Measurements from ENCODE around the gene RIPPLY3.

RIPPLY3 gene

DNA sequence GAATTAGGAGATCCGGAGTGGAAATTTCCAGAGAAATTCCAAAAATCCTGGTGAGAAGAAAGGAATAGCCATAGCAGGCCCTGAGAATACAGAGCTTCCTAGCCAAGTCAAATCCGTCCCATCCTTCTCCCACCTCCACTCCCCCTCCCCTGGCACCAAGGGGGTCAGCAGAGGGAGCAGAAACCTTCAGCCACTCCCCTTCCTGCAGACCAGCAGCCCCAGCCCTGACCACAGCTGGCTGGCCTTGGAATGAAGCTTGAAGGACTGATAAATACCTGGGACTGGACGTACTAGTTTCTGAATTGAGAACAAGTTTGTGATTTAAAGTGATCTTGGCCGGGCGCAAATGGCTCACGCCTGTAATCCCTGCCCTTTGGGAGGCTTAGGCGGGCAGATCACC lies 13.8 kb upstream of the RIPPLY3 start:
- TF ChIP-seq, protein P1, sequence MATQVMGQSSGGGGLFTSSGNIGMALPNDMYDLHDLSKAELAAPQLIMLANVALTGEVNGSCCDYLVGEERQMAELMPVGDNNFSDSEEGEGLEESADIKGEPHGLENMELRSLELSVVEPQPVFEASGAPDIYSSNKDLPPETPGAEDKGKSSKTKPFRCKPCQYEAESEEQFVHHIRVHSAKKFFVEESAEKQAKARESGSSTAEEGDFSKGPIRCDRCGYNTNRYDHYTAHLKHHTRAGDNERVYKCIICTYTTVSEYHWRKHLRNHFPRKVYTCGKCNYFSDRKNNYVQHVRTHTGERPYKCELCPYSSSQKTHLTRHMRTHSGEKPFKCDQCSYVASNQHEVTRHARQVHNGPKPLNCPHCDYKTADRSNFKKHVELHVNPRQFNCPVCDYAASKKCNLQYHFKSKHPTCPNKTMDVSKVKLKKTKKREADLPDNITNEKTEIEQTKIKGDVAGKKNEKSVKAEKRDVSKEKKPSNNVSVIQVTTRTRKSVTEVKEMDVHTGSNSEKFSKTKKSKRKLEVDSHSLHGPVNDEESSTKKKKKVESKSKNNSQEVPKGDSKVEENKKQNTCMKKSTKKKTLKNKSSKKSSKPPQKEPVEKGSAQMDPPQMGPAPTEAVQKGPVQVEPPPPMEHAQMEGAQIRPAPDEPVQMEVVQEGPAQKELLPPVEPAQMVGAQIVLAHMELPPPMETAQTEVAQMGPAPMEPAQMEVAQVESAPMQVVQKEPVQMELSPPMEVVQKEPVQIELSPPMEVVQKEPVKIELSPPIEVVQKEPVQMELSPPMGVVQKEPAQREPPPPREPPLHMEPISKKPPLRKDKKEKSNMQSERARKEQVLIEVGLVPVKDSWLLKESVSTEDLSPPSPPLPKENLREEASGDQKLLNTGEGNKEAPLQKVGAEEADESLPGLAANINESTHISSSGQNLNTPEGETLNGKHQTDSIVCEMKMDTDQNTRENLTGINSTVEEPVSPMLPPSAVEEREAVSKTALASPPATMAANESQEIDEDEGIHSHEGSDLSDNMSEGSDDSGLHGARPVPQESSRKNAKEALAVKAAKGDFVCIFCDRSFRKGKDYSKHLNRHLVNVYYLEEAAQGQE (IDR thresholded peaks at IDR 0.05; ENCODE audit: insufficient read depth in 1 of 2, low read depth in 2 of 2, low read length in 2 of 2) = no peak
- no peak for TF ChIP-seq TAF1 (IDR thresholded peaks at IDR 0.05; ENCODE audit: borderline replicate concordance, insufficient read depth, low read length)
- TF ChIP-seq POLR2AphosphoS5 (IDR thresholded peaks at IDR 0.05; ENCODE audit: low read depth, low read length) = no peak
- TF ChIP-seq SIN3A (IDR thresholded peaks at IDR 0.05; ENCODE audit: borderline replicate concordance, insufficient read depth, low read length) = no peak
- TF ChIP-seq FOXP2 (optimal IDR thresholded peaks at IDR 0.05; ENCODE audit: borderline replicate concordance, extremely low read depth, extremely low read length, insufficient read depth) = no peak

DNA sequence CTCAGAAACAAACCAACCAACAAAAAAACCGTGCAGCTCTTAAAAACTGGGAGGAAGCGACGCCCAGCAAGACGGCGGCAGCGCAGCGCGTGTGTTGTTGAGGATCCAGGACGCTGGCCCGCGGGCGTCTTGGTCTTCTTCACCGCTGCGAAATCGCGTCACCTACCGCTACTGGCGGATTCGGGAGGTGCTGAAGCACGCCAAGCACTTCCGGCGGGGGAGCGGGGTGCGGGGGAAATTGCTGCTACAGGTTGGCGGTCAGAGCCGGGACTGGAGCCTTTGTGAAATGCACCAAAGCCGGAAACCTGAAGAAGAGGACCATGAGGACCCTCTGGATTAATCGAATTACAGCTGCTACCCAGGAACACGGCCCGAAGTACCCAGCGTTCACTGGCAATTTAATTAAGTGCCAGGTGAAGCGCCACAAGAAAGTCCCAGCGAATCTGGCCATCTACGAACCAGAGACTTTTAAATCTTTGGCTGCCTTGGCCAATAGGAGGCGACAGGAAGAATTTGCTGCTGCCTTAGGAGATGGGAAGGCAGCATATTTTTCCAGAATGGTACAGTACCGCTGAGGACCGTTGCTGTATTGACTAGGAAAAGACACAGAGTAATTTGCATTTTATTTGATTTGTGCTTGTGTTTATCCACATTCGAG lies 11.9 kb upstream of the RIPPLY3 start:
- TF ChIP-seq SIN3A (IDR thresholded peaks at IDR 0.05; ENCODE audit: borderline replicate concordance, insufficient read depth, low read length) (no peak), FOXP2 (optimal IDR thresholded peaks at IDR 0.05; ENCODE audit: borderline replicate concordance, extremely low read depth, extremely low read length, insufficient read depth) (no peak), POLR2AphosphoS5 (IDR thresholded peaks at IDR 0.05; ENCODE audit: low read depth, low read length) (no peak), TAF1 (IDR thresholded peaks at IDR 0.05; ENCODE audit: borderline replicate concordance, insufficient read depth, low read length) (no peak)
- TF ChIP-seq, protein P1 (IDR thresholded peaks at IDR 0.05; ENCODE audit: insufficient read depth in 1 of 2, low read depth in 2 of 2, low read length in 2 of 2) = no peak

DNA sequence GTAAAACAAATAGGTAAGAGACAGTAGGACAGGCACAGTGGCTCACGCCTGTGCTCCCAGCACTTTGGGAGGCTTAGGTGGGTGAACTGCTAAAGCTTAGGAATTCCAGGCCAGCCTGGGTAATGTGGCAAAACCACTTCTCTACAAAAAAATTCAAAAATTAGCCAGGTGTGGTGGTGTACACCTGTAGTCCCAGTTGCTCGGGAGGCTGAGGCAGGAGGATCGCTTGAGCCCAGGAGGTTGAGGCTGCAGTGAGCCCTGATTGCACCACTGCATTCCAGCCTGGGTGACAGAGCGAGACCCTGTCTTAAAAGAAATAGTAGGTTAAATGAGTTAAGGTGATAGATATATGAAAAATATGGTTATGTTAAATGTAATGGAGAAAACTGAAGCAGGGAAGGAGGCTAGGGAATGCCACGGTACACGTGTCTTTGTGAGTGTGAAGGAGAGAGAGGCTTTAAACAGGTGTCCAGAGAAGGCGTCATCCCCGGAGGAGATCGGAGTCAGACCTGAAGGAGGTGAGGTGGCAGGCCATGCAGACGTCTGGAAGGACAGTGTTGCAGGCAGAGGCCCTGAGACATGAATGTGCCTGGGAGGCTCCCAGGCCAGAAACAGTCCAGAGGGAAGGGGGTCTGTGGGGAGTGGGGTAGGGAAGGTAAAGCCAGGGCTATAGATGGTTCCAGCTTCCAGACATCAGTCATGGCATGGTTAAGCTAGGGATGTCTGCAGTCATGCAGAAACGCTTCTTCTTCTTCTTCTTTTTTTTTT lies 7.2 kb upstream of the RIPPLY3 start:
- TF ChIP-seq TAF1 (IDR thresholded peaks at IDR 0.05; ENCODE audit: borderline replicate concordance, insufficient read depth, low read length) (no peak), FOXP2 (optimal IDR thresholded peaks at IDR 0.05; ENCODE audit: borderline replicate concordance, extremely low read depth, extremely low read length, insufficient read depth) (no peak), SIN3A (IDR thresholded peaks at IDR 0.05; ENCODE audit: borderline replicate concordance, insufficient read depth, low read length) (no peak), POLR2AphosphoS5 (IDR thresholded peaks at IDR 0.05; ENCODE audit: low read depth, low read length) (no peak)
- TF ChIP-seq, protein P1 (IDR thresholded peaks at IDR 0.05; ENCODE audit: insufficient read depth in 1 of 2, low read depth in 2 of 2, low read length in 2 of 2) = no peak

DNA sequence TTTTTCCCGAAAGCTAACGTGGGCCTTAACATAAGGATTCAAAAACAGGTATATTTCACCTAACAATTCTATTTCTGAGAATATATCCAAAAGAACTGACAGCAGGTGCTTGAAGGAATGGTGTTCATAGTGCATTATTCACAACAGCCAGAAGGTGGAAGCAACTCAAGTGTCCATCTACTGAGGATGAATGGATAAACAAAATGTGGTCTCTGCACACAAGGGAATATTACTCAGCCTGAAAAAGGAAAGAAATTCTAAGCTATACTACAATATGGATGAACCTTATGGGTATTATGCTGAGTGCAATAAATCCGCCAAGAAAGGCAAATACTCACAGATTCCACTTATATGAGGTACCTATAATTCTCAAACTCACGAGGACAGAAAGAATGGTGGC lies 6.1 kb upstream of the RIPPLY3 start:
- TF ChIP-seq, protein P1 (IDR thresholded peaks at IDR 0.05; ENCODE audit: insufficient read depth in 1 of 2, low read depth in 2 of 2, low read length in 2 of 2) = no peak
- no peak for TF ChIP-seq SIN3A (IDR thresholded peaks at IDR 0.05; ENCODE audit: borderline replicate concordance, insufficient read depth, low read length)
- TF ChIP-seq TAF1 (IDR thresholded peaks at IDR 0.05; ENCODE audit: borderline replicate concordance, insufficient read depth, low read length) = no peak
- TF ChIP-seq FOXP2 (optimal IDR thresholded peaks at IDR 0.05; ENCODE audit: borderline replicate concordance, extremely low read depth, extremely low read length, insufficient read depth) = no peak
- no peak for TF ChIP-seq POLR2AphosphoS5 (IDR thresholded peaks at IDR 0.05; ENCODE audit: low read depth, low read length)

All from PFSK-1 (cell line).